Osteocyte (in vitro differentiated cells): ENCODE results near the gene CTDSPL. TPM values are rescaled to one million over a fixed set of nuclear protein-coding genes. Genes with fewer than 3 reads are reported as not detected.

Experiments
- DNase-seq: peaks from one replicate; pipeline ENCODE4 v3.0.0; 2021; ENCODE audit warnings: mixed read lengths; ENCODE audit not compliant: unreplicated experiment; ENCODE audit errors: extremely low spot score
- H3K27ac Mint-ChIP-seq: one replicate; pipeline ENCODE4 v1.8.0; 2021; ENCODE audit warnings: mild to moderate bottlenecking, mixed read lengths; ENCODE audit not compliant: unreplicated experiment
- H3K27me3 Mint-ChIP-seq: one replicate; pipeline ENCODE4 v1.8.0; 2021; ENCODE audit warnings: mixed read lengths; ENCODE audit not compliant: unreplicated experiment
- H3K36me3 Mint-ChIP-seq: one replicate; pipeline ENCODE4 v1.8.0; 2021; ENCODE audit warnings: mixed read lengths; ENCODE audit not compliant: unreplicated experiment
- H3K4me1 Mint-ChIP-seq: one replicate; pipeline ENCODE4 v1.8.0; 2021; ENCODE audit warnings: mixed read lengths; ENCODE audit not compliant: unreplicated experiment
- H3K4me3 Mint-ChIP-seq: one replicate; pipeline ENCODE4 v1.8.0; 2021; ENCODE audit warnings: mild to moderate bottlenecking, moderate library complexity, mixed read lengths; ENCODE audit not compliant: unreplicated experiment
- H3K9me3 Mint-ChIP-seq: one replicate; pipeline ENCODE4 v1.8.0; 2021; ENCODE audit warnings: mixed read lengths; ENCODE audit not compliant: unreplicated experiment
- CTCF ChIP-seq: fragments of 200-600 bp; sonication (generic); IDR thresholded peaks from 2 replicates; pipeline ENCODE4 v1.5.0; 2021; ENCODE audit warnings: antibody characterized with exemption, mild to moderate bottlenecking, moderate library complexity
- total RNA-seq: library from RNA; stranded (reverse); gene quantifications from 2 replicates; pipeline ENCODE4 v1.2.1, GENCODE V29; 2021

Gene CTDSPL
- total RNA-seq, 1 donor from 2014 or later, result 71.6 TPM

DNA sequence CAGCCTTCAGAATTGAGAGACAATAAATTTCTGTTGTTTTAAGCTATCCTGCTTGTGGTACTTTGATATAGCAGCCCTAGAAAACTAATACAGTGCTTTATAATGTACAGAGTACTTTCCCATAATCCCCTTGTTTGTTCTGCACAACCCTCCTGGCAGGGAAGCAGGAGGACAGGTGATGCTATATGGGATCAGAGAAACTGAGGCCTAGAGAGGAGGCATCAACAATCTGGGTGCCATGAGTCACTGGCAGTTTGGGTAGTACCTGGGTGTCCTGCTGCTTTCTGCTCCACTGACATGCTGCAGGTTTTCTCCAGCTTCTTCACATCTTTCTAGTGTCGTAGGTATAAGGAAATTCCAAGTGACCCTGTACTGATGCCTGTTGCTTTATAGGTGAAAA, 55.0 kb downstream of the CTDSPL start:
- H3K27ac Mint-ChIP-seq, result no peak overlapping the region
- H3K4me3 Mint-ChIP-seq, result no peak overlapping the region
- H3K9me3 Mint-ChIP-seq, result peaks cover 8% of the 10 kb centered on the region
- no peak for TF ChIP-seq CTCF
- no peak for DNase-seq
- H3K27me3 Mint-ChIP-seq, result no peaks in the 10 kb centered on the region
- peaks cover 62% of the 10 kb centered on the region for H3K4me1 Mint-ChIP-seq
- peaks cover 25% of the 10 kb centered on the region for H3K36me3 Mint-ChIP-seq

- H3K4me1 Mint-ChIP-seq, result peaks cover 74% of the 10 kb centered on the region
- DNase-seq, result no peak
- peak overlapping the region; percentile 43 for H3K4me3 Mint-ChIP-seq
- no peak for TF ChIP-seq CTCF
- peaks cover 8% of the 10 kb centered on the region for H3K9me3 Mint-ChIP-seq
- H3K27me3 Mint-ChIP-seq, result no peaks in the 10 kb centered on the region
- H3K27ac Mint-ChIP-seq, result peak overlapping the region; percentile 84
- H3K36me3 Mint-ChIP-seq, result peaks cover 13% of the 10 kb centered on the region
Measured at GRCh38 chr3:37918627-37919026, 56.9 kb downstream of the CTDSPL start.

- H3K4me3 Mint-ChIP-seq, result no peak overlapping the region
- peaks cover 8% of the 10 kb centered on the region for H3K36me3 Mint-ChIP-seq
- H3K27me3 Mint-ChIP-seq, result no peaks in the 10 kb centered on the region
- DNase-seq, result no peak
- TF ChIP-seq CTCF, result no peak
- peaks cover 2% of the 10 kb centered on the region for H3K9me3 Mint-ChIP-seq
- H3K27ac Mint-ChIP-seq, result peak overlapping the region; percentile 84
- H3K4me1 Mint-ChIP-seq, result peaks cover 82% of the 10 kb centered on the region
Measured at GRCh38 chr3:37920156-37920699, 58.5 kb downstream of the CTDSPL start.

DNA sequence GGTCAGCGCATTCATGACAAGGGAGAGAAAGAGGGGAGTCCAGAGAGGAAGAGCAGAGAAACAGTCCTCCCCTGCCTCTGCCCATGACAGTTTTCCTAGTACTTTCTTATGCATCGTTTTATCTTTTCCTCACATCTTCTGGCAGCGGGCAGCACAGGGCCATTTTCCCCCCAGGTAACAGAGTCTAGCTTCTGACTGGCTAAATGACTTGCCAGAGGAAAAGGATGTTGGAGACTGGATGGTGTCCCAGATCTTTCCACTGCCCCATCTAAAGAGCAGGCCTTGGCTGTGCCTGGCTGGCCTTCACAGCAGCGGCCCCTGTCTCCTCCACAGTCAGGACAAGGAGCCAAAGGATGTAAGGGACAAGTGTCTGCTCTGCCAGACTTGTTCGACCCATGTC, 59.3 kb downstream of the CTDSPL start:
- Mint-ChIP-seq H3K36me3 (peaks cover 6% of the 10 kb centered on the region), H3K27ac (peak overlapping the region; percentile 84), H3K4me1 (peaks cover 89% of the 10 kb centered on the region), H3K4me3 (no peak overlapping the region), H3K9me3 (no peaks in the 10 kb centered on the region), H3K27me3 (no peaks in the 10 kb centered on the region)
- TF ChIP-seq CTCF, result no peak
- DNase-seq, result no peak

DNA sequence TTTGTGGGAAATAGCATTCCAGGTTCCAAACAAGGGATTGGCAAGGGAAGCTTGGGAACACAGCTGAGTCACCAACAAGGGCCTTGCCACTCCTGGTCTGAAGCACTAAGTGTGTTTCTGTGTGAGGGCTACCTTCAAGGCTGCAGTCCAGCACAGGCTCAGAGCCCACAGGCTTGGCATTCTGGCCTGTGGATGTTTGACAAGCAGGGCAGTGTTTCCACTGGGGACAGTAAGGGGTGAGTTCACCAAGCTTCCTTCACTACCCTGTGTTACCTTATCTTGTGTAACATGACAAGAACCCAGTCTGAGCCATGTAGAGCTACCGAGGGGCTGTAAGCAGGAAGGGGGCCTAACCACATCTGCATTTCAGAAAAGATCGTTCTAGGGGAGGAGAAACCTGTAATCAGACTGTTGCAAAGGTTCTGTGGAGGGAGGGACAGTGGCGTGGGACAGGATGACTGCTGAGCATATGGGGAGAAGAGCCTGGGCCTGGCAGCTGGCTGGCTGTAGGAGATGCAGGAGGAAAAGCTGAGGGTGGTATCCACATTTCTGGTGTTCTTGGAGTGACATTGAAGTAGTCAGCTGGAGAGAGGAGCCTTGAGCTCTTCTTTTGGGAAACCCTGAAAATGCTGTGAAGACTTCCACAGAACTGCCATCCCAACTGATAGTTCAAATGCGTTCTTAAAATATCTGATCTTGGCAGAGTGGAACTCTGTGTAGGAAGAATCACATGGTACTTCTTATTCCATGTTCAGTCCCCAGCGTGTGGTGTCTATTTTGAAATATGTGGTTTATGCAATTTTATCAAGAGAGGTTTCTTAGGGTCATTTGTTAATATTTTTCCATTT, 61.3 kb downstream of the CTDSPL start:
- no peaks in the 10 kb centered on the region for H3K9me3 Mint-ChIP-seq
- peaks cover 3% of the 10 kb centered on the region for H3K36me3 Mint-ChIP-seq
- no peak for DNase-seq
- no peak for TF ChIP-seq CTCF
- H3K4me1 Mint-ChIP-seq, result peaks cover 89% of the 10 kb centered on the region
- H3K27me3 Mint-ChIP-seq, result no peaks in the 10 kb centered on the region
- H3K27ac Mint-ChIP-seq, result peak overlapping the region; percentile 68
- no peak overlapping the region for H3K4me3 Mint-ChIP-seq
